Measurements from ENCODE around the gene TRIO.

Gene TRIO

DNA sequence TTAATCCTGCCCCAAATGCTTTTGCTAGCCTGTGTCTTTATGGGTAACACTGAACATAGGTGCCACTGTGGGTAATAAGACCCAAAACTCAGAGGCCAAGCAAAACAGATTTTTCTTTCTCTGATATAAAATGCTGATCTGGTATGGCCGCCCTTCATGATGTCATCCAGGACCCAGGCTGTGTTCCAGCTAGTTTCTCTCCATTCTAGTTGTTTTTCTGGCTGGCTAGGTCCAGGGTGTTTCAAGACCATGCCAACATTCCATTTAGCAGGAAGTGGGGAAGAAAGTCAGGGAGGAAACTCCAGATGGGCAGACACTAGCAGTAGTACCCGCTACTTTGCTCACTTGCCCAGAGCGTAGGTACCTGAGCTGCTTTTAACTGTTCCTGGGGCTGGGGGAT is 254.6 kb downstream of the TRIO start:
- Histone ChIP-seq H3K9me3 (ENCODE audit: insufficient read depth, low read length) (no peaks in the 10 kb centered on the region), H3K36me3 (ENCODE audit: low read length) (no peaks in the 10 kb centered on the region), H2AFZ (ENCODE audit: low read depth, low read length, severe bottlenecking) (no peak overlapping the region), H3K4me3 (ENCODE audit: insufficient read depth, low read length, poor library complexity, severe bottlenecking) (no peak overlapping the region), H3K9me2 (replicated peaks; ENCODE audit: insufficient read depth, low read length) (no peaks in the 10 kb centered on the region), H4K20me1 (ENCODE audit: low read depth, low read length) (no peaks in the 10 kb centered on the region), H3K4me2 (ENCODE audit: low read depth, low read length, poor library complexity, severe bottlenecking) (no peak overlapping the region), H3F3A (ENCODE audit: insufficient read depth) (no peaks in the 10 kb centered on the region), H3K9ac (ENCODE audit: low read length) (no peak overlapping the region), H3K27me3 (ENCODE audit: low read length) (no peaks in the 10 kb centered on the region), H3K27ac (ENCODE audit: low read depth, low read length) (no peak overlapping the region), H3K79me2 (ENCODE audit: insufficient read depth, low read length) (no peaks in the 10 kb centered on the region)
- TF ChIP-seq EZH2phosphoT487 (conservative IDR thresholded peaks at IDR 0.05; ENCODE audit: low read length) = no peak
- TF ChIP-seq, protein P1, sequence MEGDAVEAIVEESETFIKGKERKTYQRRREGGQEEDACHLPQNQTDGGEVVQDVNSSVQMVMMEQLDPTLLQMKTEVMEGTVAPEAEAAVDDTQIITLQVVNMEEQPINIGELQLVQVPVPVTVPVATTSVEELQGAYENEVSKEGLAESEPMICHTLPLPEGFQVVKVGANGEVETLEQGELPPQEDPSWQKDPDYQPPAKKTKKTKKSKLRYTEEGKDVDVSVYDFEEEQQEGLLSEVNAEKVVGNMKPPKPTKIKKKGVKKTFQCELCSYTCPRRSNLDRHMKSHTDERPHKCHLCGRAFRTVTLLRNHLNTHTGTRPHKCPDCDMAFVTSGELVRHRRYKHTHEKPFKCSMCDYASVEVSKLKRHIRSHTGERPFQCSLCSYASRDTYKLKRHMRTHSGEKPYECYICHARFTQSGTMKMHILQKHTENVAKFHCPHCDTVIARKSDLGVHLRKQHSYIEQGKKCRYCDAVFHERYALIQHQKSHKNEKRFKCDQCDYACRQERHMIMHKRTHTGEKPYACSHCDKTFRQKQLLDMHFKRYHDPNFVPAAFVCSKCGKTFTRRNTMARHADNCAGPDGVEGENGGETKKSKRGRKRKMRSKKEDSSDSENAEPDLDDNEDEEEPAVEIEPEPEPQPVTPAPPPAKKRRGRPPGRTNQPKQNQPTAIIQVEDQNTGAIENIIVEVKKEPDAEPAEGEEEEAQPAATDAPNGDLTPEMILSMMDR (IDR thresholded peaks at IDR 0.05; ENCODE audit: insufficient read depth, low read length, poor library complexity, severe bottlenecking) = no peak

DNA sequence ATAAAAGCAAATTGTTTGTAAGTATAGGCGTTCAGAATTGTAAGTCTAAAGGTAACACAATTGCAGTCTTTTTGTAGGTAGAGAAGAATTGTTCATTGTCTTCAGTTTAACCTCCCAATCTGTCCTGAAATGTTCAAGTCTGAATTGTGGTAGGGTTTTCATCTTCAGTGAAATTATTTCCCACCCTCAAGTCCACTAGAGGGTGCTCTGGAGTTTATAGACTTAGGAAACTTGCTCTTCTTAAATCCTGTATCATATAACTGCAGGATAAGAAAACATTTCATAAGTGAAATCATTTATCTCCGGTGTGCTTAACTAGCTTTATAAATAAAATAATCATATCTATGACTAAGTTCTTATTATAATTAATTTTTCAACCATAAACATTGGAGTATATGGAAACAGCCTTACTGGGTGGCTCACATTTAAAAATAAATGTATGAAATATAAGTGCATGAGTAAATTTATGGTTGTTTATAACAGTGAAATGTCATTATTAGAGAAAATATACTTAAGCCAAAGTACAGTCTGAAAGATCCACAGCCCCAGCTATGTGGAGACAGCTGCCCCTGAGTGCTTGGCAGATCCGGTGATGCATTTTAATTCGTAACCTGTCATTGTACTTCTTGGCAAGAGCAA is 256.0 kb downstream of the TRIO start:
- Histone ChIP-seq H3K4me3 (ENCODE audit: insufficient read depth, low read length, poor library complexity, severe bottlenecking) (no peak overlapping the region), H3K9me3 (ENCODE audit: insufficient read depth, low read length) (no peaks in the 10 kb centered on the region), H3K4me2 (ENCODE audit: low read depth, low read length, poor library complexity, severe bottlenecking) (no peak overlapping the region), H3K9me2 (replicated peaks; ENCODE audit: insufficient read depth, low read length) (no peaks in the 10 kb centered on the region), H3K27ac (ENCODE audit: low read depth, low read length) (no peak overlapping the region), H3K36me3 (ENCODE audit: low read length) (no peaks in the 10 kb centered on the region), H4K20me1 (ENCODE audit: low read depth, low read length) (no peaks in the 10 kb centered on the region), H3K79me2 (ENCODE audit: insufficient read depth, low read length) (no peaks in the 10 kb centered on the region), H2AFZ (ENCODE audit: low read depth, low read length, severe bottlenecking) (no peak overlapping the region), H3K27me3 (ENCODE audit: low read length) (no peaks in the 10 kb centered on the region), H3K9ac (ENCODE audit: low read length) (no peak overlapping the region), H3F3A (ENCODE audit: insufficient read depth) (no peaks in the 10 kb centered on the region)
- no peak for TF ChIP-seq EZH2phosphoT487 (conservative IDR thresholded peaks at IDR 0.05; ENCODE audit: low read length)
- TF ChIP-seq, protein P1 (IDR thresholded peaks at IDR 0.05; ENCODE audit: insufficient read depth, low read length, poor library complexity, severe bottlenecking) = peak; percentile 51

DNA sequence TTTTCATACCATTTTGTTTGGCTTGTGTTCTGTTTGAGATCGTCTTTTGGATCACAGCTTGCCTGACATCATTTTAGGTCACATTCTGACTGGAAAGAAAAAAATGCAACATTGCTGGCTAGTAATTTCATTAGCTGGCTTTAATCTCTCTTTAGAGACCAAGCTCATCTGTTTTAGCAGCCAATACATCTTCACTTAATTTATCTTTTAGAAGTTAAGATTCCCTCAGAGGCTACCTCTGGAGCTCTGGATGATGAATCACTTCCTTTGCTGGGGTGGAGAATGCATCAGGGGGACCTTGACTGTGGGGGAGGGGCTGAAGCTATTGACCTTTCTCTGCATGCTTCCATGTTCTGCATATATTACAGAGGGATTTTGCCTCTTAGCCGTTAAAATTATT is 256.9 kb downstream of the TRIO start:
- Histone ChIP-seq H3K9ac (ENCODE audit: low read length) (no peak overlapping the region), H3K79me2 (ENCODE audit: insufficient read depth, low read length) (no peaks in the 10 kb centered on the region), H3K36me3 (ENCODE audit: low read length) (no peaks in the 10 kb centered on the region), H3K9me2 (replicated peaks; ENCODE audit: insufficient read depth, low read length) (no peaks in the 10 kb centered on the region), H3K4me2 (ENCODE audit: low read depth, low read length, poor library complexity, severe bottlenecking) (no peak overlapping the region), H3K27me3 (ENCODE audit: low read length) (no peaks in the 10 kb centered on the region), H3F3A (ENCODE audit: insufficient read depth) (no peaks in the 10 kb centered on the region), H3K4me3 (ENCODE audit: insufficient read depth, low read length, poor library complexity, severe bottlenecking) (no peak overlapping the region), H3K27ac (ENCODE audit: low read depth, low read length) (no peak overlapping the region), H4K20me1 (ENCODE audit: low read depth, low read length) (no peaks in the 10 kb centered on the region), H2AFZ (ENCODE audit: low read depth, low read length, severe bottlenecking) (no peak overlapping the region), H3K9me3 (ENCODE audit: insufficient read depth, low read length) (no peaks in the 10 kb centered on the region)
- TF ChIP-seq, protein P1 (IDR thresholded peaks at IDR 0.05; ENCODE audit: insufficient read depth, low read length, poor library complexity, severe bottlenecking) = no peak
- TF ChIP-seq EZH2phosphoT487 (conservative IDR thresholded peaks at IDR 0.05; ENCODE audit: low read length) = no peak
